Measurements from ENCODE around the gene NELFE. TPM values are rescaled to one million over a fixed set of nuclear protein-coding genes. Genes with fewer than 3 reads are reported as not detected.
"Not testable (repeated sequence)": the region's sequence is repeated elsewhere in the genome, so short reads cannot be mapped to it uniquely, and the experiment has no call there.

NELFE gene
- total RNA-seq, result 10 to 100 TPM; 30.3 to 73.0 (median 51.4) TPM

GRCh38 chr6:31958741-31959739 lies at the start of gene NELFE, which contains the start of gene SKIC2:
NELFE (minus strand) TSS chr6:31958971; CDS start chr6:31958446, 525 bp downstream.
SKIC2 (plus strand) TSS chr6:31959175; CDS start chr6:31959193, 18 bp downstream.
- H3K27me3 ChIP-seq, result no peaks in the 10 kb centered on the region
- DNase-seq, result peak; percentile 97 to 99
- H3K4me3 ChIP-seq, result peak within 1 kb of the TSS; percentile 89 to 96
- H3K27ac ChIP-seq, result peak within 1 kb of the TSS; percentile 89 to 93
- peaks cover 0 to 11% of the 10 kb centered on the region in 2 donors for H3K4me1 ChIP-seq
- intact Hi-C loops (cut with DNase I; ENCODE audit: low total_unique reads), result no loop called here
- no peaks in the 10 kb centered on the region for H3K9me3 ChIP-seq
- H3K36me3 ChIP-seq, result no peaks in the 10 kb centered on the region
- TF ChIP-seq CTCF (IDR thresholded peaks at IDR 0.05) (no peak), POLR2A (IDR thresholded peaks at IDR 0.05) (peak; percentile 38 to 69)

GRCh38 chr6:32008037-32008436 lies 49.3 kb upstream of the NELFE start:
- not testable (repeated sequence) for DNase-seq, H3K4me1 ChIP-seq, H3K36me3 ChIP-seq

GRCh38 chr6:32007086-32007485 lies 48.3 kb upstream of the NELFE start:
- H3K4me1 ChIP-seq; H3K4me3 ChIP-seq; H3K27me3 ChIP-seq; H3K27ac ChIP-seq; DNase-seq; H3K9me3 ChIP-seq; intact Hi-C loops (cut with DNase I; ENCODE audit: low total_unique reads); H3K36me3 ChIP-seq: not testable (repeated sequence)

More at GRCh38 chr6:32008037-32008436, 49.3 kb upstream of the NELFE start:
- H3K27me3 ChIP-seq; H3K9me3 ChIP-seq; H3K27ac ChIP-seq; H3K4me3 ChIP-seq; intact Hi-C loops (cut with DNase I; ENCODE audit: low total_unique reads): not testable (repeated sequence)

- not testable (repeated sequence) for H3K27me3 ChIP-seq, DNase-seq, H3K4me3 ChIP-seq
Observed at GRCh38 chr6:32005991-32006529, 47.3 kb upstream of the NELFE start.

GRCh38 chr6:32005538-32005880 lies 46.7 kb upstream of the NELFE start:
- H3K4me3 ChIP-seq; H3K4me1 ChIP-seq; H3K9me3 ChIP-seq; DNase-seq; intact Hi-C loops (cut with DNase I; ENCODE audit: low total_unique reads); H3K36me3 ChIP-seq; H3K27ac ChIP-seq; H3K27me3 ChIP-seq: not testable (repeated sequence)

More at GRCh38 chr6:32005991-32006529, 47.3 kb upstream of the NELFE start:
- H3K4me1 ChIP-seq; H3K27ac ChIP-seq; intact Hi-C loops (cut with DNase I; ENCODE audit: low total_unique reads); H3K9me3 ChIP-seq; H3K36me3 ChIP-seq: not testable (repeated sequence)

GRCh38 chr6:32004864-32005537 lies 46.2 kb upstream of the NELFE start:
- H3K36me3 ChIP-seq; H3K9me3 ChIP-seq; H3K4me3 ChIP-seq; DNase-seq; intact Hi-C loops (cut with DNase I; ENCODE audit: low total_unique reads); H3K4me1 ChIP-seq; H3K27ac ChIP-seq; H3K27me3 ChIP-seq: not testable (repeated sequence)

GRCh38 chr6:32004393-32004792 lies 45.6 kb upstream of the NELFE start:
- H3K27me3 ChIP-seq; DNase-seq; H3K27ac ChIP-seq; intact Hi-C loops (cut with DNase I; ENCODE audit: low total_unique reads); H3K36me3 ChIP-seq; H3K4me3 ChIP-seq; H3K9me3 ChIP-seq; H3K4me1 ChIP-seq: not testable (repeated sequence)

GRCh38 chr6:32003301-32003700 lies 44.5 kb upstream of the NELFE start:
- DNase-seq; intact Hi-C loops (cut with DNase I; ENCODE audit: low total_unique reads); H3K4me3 ChIP-seq; H3K4me1 ChIP-seq; H3K9me3 ChIP-seq; H3K27me3 ChIP-seq; H3K27ac ChIP-seq; H3K36me3 ChIP-seq: not testable (repeated sequence)

GRCh38 chr6:32002546-32003268 lies 43.9 kb upstream of the NELFE start:
- intact Hi-C loops (cut with DNase I; ENCODE audit: low total_unique reads); H3K4me1 ChIP-seq; H3K27me3 ChIP-seq; H3K36me3 ChIP-seq; H3K4me3 ChIP-seq; DNase-seq; H3K27ac ChIP-seq; H3K9me3 ChIP-seq: not testable (repeated sequence)

GRCh38 chr6:31996385-31996784 lies 37.6 kb upstream of the NELFE start:
- H3K27me3 ChIP-seq; H3K36me3 ChIP-seq; intact Hi-C loops (cut with DNase I; ENCODE audit: low total_unique reads); H3K4me3 ChIP-seq; H3K4me1 ChIP-seq; H3K9me3 ChIP-seq; DNase-seq; H3K27ac ChIP-seq: not testable (repeated sequence)

GRCh38 chr6:31994421-31994820 lies 35.6 kb upstream of the NELFE start:
- H3K27me3 ChIP-seq; H3K36me3 ChIP-seq; H3K4me1 ChIP-seq; DNase-seq; H3K27ac ChIP-seq; H3K4me3 ChIP-seq; H3K9me3 ChIP-seq; intact Hi-C loops (cut with DNase I; ENCODE audit: low total_unique reads): not testable (repeated sequence)
